ENCODE data around the gene SPOCK3.
"Not testable (repeated sequence)": the region's sequence is repeated elsewhere in the genome, so short reads cannot be mapped to it uniquely, and the experiment has no call there.

Gene SPOCK3

GRCh38 chr4:166734797-166735196 lies 499.5 kb downstream of the SPOCK3 start:
- DNase-seq (ENCODE audit: low read depth) = no peak
- TF ChIP-seq CTCF (IDR thresholded peaks at IDR 0.05; ENCODE audit: low read depth, low read length, missing control alignments) = no peak
- no peak overlapping the region for H3K4me3 ChIP-seq (ENCODE audit: low read depth, low read length)

GRCh38 chr4:166733686-166734085 lies 500.6 kb downstream of the SPOCK3 start:
- no peak overlapping the region for H3K4me3 ChIP-seq (ENCODE audit: low read depth, low read length)
- DNase-seq (ENCODE audit: low read depth) = no peak
- no peak for TF ChIP-seq CTCF (IDR thresholded peaks at IDR 0.05; ENCODE audit: low read depth, low read length, missing control alignments)

GRCh38 chr4:166726832-166727231 lies 507.5 kb downstream of the SPOCK3 start:
- no peak overlapping the region for H3K4me3 ChIP-seq (ENCODE audit: low read depth, low read length)
- no peak for TF ChIP-seq CTCF (IDR thresholded peaks at IDR 0.05; ENCODE audit: low read depth, low read length, missing control alignments)
- DNase-seq (ENCODE audit: low read depth) = no peak

GRCh38 chr4:166724369-166724768 lies 509.9 kb downstream of the SPOCK3 start:
- H3K4me3 ChIP-seq (ENCODE audit: low read depth, low read length) = no peak overlapping the region
- no peak for DNase-seq (ENCODE audit: low read depth)
- no peak for TF ChIP-seq CTCF (IDR thresholded peaks at IDR 0.05; ENCODE audit: low read depth, low read length, missing control alignments)

- no peak for TF ChIP-seq CTCF (IDR thresholded peaks at IDR 0.05; ENCODE audit: low read depth, low read length, missing control alignments)
- H3K4me3 ChIP-seq (ENCODE audit: low read depth, low read length) = no peak overlapping the region
- no peak for DNase-seq (ENCODE audit: low read depth)
Measured at GRCh38 chr4:166723532-166724140, 510.7 kb downstream of the SPOCK3 start.

- H3K4me3 ChIP-seq (ENCODE audit: low read depth, low read length); DNase-seq (ENCODE audit: low read depth): not testable (repeated sequence)
Measured at GRCh38 chr4:166715748-166716713, 518.3 kb downstream of the SPOCK3 start.

GRCh38 chr4:166700592-166700991 lies 533.7 kb downstream of the SPOCK3 start:
- TF ChIP-seq CTCF (IDR thresholded peaks at IDR 0.05; ENCODE audit: low read depth, low read length, missing control alignments) = no peak
- no peak for DNase-seq (ENCODE audit: low read depth)
- no peak overlapping the region for H3K4me3 ChIP-seq (ENCODE audit: low read depth, low read length)
